HG03521 (cell line): Measurements from ENCODE around the gene FLAD1.

Source experiments
- ATAC-seq: cut with Tn5 transposase; IDR thresholded peaks from one replicate; pipeline ENCODE4 v1.9.1; 2021; ENCODE audit warnings: mild to moderate bottlenecking, moderate library complexity; ENCODE audit not compliant: unreplicated experiment

FLAD1 gene

GRCh38 chr1:155034318-155035208 is 51.4 kb downstream of the FLAD1 start:
- ATAC-seq, result no peak

GRCh38 chr1:155035936-155036335 is 52.8 kb downstream of the FLAD1 start:
- no peak for ATAC-seq

GRCh38 chr1:155037043-155037442 is 53.9 kb downstream of the FLAD1 start:
- no peak for ATAC-seq

GRCh38 chr1:155037851-155038441 is 54.8 kb downstream of the FLAD1 start:
- no peak for ATAC-seq

- no peak for ATAC-seq
Measured at GRCh38 chr1:155038602-155039307, 55.6 kb downstream of the FLAD1 start.

- ATAC-seq, result no peak
Measured at GRCh38 chr1:155039308-155039669, 56.1 kb downstream of the FLAD1 start.

GRCh38 chr1:155040358-155041093 is 57.4 kb downstream of the FLAD1 start:
- ATAC-seq, result no peak
